ENCODE data around the gene CYP24A1.

CYP24A1 gene

DNA sequence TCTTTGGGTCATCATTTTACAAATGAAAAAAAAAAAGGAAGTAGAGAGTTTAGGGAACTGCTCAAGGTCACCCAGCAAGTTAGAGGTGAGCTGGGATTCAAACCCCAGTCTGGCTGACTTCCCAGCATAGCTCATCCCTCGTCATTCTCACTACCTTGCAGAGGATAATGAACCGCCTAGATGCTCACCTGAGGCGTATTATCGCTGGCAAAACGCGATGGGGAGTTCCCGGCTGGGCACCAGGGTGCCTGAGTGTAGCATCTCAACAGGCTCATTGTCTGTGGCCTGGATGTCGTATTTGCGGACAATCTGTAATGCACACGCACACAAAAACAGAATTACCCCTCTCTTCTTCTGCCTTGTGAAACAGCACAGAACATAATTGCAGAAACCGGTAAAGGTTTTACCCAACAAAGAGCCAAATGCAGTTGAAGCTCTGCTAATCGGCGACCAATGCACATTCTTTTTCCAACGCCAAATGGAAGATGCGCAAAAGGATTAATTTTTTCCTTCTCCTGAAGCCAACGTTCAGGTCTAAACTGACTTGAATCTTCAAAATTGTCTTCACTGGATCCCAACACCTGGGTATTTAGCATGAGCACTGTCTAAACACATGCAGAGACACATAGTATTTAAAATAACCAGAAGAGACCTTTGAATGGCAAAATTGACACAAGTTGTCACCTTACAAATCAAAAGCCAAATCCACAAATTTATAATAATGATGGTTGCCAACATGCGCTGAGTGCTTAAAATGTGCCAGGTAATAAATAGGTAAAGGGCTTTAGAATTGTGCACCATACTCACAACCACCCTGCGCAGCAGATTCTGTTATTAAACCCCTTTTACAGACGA, 16.6 kb downstream of the CYP24A1 start:
- DNase-seq (ENCODE audit: low read depth in 2 of 2) = no peak

DNA sequence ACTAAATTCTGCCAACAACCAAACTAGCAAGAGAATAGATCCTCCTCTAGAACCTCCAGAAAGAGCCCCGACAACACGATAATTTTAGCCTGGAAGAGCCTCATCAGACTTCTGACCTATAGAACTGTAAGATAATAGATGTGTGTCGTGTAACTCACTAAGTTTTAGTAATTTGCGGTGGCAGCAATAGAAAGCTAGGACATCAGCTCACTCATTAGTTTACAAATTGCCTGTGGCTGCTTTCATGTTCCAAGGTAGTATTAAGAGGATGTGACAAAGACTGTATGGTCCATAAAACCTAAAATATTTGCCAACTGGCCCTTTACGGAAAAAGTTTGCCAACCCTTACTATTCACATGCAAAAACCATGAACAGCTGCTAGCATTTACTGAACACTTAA, 17.3 kb downstream of the CYP24A1 start:
- DNase-seq (ENCODE audit: low read depth in 2 of 2) = no peak

DNA sequence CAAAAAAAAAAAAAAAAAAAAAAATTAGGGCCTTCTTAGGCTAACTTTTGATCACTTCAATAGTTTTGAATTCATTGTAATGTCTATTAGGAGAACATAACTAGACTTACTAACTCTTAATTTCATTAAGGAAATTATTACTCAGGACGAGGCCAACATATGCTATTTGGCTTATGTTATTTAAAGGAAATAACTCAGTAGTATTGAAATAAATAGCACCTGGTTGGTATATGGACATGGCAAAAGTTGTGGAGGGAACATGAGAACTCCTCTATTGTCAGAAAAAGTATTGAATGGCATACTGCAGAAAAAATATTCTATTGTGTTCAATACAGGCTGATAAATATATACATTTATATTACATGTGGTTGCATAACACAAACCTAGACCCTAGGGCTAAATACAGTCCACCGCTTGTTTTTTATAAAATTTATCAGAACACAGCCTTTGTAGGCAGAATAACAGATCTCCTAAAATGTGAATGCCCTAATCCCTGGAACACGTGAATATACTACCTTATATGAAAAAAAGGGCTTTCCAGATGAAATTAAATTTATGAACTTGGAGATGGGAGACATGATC, 18.0 kb downstream of the CYP24A1 start:
- DNase-seq (ENCODE audit: low read depth in 2 of 2) = no peak

DNA sequence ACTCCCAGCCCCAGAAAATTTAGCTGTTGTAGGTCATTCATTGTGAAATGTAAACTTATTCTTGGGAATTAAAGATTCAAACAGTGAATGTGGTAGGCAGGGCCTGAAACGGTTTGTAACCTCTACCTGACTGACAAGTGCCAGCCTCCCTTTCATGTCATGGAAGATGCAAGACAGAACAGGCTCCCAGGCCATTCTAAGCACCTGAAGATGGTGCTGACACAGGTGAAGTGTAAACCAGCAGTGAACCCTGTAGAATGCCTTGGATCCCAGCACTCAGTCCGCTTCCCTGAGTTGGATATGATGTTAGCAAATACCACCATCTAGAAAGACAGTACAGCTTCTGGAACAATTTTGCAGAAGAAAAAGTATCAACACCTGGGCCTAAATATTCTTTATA, 19.3 kb downstream of the CYP24A1 start:
- no peak for DNase-seq (ENCODE audit: low read depth in 2 of 2)

DNA sequence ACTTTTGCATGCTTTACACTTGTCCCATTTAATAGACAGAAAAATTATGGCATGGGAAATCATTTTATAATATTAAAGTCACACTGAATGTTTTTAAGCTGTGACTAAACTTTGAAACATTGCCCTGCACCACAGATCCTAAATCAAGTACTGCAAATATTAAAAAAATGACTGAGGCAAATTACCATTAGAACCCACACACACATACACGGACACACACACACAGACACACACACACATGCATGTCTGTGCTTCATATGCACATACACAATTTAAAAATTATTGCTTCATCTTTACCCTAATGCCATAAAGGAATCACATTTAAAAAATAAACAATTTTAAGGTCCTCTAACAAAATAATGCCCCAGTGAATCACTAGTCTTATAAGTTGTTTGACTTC, 19.9 kb downstream of the CYP24A1 start:
- DNase-seq (ENCODE audit: low read depth in 2 of 2) = no peak

DNA sequence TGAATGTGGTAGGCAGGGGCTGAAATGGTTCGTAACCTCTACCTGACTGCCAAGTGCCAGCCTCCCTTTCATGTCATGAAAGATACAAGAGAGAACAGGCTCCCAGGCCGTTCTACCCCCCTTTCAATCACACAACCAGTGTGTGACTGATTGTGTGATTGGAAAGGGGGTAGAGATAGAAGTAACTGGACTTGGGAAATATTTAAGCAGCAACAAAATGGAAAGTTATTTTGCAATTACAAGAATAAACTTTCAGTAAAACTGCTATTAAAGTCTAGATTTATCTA, 20.8 kb downstream of the CYP24A1 start:
- DNase-seq (ENCODE audit: low read depth in 2 of 2) = no peak

DNA sequence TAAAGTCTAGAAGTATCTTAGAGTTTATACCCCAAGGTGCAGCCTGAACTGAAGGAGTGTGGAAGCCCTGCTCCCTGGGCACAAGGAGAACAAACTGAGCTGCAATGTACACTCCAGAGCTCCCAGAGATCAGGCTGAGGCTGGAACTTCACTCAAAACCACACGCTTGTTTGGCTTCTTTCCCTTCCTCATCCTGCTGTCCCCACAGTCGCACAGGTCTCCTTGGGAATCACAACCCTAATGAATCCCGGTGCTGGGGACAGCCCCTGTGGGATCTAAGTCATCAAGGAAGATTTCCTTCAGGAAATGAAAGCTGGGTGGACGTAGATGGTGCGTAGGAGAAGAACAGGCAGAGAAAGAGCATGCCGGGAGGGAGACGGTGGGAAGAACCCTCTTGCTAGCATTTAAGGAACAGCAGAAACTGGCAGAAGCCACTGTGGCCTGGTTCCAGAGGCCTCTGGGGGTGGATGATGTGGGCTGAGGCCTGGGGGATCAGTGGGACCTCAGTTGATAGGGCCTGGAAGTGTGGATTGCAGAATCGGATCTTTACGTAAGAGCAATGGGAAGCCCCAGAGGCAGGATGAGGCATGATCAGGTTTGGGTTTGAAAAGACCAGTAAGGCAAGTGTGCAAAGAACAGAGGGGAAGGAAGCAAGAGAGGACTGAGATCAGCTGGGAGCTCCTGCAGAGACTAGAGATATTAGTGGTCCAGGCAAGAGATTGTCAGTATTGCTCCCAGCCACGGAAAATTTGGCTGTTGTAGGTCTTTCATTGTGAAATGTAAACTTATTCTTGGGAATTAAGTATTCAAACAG, 21.4 kb downstream of the CYP24A1 start:
- DNase-seq (ENCODE audit: low read depth in 2 of 2) = no peak

DNA sequence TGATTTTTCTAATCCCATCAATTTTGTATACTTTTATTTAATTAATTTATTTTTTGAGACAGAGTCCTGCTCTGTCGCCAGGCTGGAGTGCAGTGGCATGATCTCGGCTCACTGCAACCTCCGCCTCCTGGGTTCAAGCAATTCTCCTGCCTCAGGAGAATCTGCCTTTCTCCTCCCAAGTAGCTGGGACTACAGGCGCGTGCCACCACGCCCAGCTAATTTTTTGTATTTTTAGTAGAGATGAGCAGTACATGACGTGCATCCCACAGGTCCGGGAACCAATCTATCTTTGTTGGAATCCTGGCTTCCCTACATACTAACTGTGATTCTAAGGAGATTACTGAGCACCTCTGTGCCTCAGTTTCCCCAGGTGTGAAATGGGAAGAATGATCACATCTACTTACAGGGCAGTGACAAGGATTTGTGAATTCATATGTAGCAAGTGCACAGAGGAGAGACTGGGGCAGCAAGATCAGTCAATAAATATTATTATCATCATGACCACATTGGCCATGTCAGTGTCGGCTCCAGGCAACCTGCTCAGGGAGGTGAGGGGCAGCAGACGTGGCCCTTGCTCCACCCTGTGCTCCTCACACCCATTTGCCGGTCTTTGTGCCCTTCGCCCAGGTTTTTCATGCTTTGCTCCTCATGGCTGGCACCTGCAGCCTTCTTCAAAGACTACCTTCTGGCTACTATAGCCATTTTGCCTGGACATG, 22.1 kb downstream of the CYP24A1 start:
- no peak for DNase-seq (ENCODE audit: low read depth in 2 of 2)

DNA sequence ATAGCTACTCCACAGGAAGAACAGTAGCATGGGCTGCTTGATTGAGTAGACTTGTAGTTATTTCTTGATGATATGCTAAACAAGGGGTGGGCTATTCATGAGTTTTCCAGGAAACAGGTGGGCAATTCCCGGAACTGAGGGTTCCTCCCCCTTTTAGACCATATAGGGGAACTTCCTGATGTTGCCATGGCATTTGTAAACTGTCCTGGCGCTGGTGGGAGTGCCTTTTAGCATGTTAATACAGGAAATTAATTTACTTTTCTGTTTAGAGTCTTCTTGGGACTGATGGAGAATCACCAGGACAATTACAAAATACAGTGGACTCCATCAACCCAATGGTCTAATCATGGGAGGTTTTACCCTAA, 22.7 kb downstream of the CYP24A1 start:
- no peak for DNase-seq (ENCODE audit: low read depth in 2 of 2)

DNA sequence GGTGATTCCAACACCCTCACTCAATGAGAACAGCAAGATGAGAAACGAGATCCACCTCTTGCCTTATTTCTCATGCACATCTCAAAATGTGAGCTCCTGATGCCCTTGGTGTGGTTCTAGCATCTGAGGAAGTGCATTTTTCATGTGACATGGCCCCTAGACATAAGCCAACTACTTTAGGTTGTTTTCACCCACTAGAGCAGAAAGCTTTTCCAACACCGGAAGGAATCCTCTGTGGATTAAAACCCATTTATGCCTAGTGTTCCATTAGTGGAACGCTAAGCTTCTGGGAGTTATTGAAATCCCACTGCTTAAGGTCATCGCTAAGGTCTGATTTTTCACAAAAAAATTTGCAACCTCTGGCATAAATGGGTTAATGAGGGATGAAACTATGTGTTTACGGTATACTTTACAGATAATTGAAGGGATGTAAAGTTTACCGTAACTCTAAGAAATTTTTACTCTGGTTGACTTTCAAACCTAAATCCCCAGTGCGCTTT, 24.0 kb downstream of the CYP24A1 start:
- no peak for DNase-seq (ENCODE audit: low read depth in 2 of 2)

DNA sequence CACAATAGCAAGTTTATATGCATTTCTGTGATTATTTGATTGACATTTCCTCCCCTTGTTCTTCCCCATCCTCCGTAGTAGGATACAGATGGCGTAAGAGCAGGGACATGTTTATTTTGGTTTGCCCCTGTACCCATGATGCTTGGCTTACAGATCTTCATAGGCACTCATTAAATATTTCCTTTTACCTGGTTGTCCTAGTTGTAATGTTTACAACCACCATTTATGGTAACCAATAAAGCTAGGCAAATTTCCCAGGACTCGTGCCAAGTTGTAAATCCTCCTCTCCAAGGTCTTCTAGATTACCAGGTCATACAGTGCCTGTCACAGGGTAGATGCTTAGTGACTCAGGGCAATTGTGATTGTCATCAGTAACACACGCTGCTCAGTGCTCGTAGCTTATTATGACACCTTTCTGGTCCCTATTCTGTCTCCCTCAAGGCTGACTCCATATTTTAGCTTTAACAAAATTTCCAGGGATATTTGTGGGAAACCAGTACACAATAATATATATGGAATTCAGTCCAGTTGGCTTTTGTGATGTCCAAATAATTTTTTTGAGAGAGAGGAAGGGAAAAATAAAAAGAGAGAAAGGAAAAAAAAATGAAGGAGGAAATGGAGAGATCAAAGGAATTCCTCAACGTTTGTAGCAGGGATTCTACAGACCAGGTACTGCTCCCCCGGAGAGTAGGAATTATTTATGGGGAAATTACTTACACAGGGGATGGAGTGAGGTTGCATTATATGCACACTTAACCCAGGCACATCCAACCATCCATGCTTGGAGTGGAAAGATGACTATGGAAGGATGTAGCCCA, 24.6 kb downstream of the CYP24A1 start:
- no peak for DNase-seq (ENCODE audit: low read depth in 2 of 2)

DNA sequence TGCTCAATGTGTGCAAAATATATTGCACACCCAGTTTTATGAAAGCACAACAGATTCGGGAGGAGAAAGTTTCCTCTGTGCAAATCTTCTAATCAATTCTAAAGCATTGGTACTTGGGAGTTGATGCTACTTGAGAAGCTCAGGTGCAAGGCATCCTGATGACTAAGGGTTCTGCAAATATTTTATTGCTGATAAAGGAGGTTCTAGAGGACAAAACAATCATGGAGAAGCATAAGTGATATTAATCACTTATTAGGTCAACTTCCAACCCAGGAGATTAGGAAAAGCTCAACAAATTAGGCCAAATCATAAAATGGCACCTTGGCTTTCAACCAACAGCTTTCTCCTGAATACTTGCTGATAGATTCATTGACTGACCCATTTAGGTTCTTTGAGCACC, 27.1 kb downstream of the CYP24A1 start:
- DNase-seq (ENCODE audit: low read depth in 2 of 2) = no peak

DNA sequence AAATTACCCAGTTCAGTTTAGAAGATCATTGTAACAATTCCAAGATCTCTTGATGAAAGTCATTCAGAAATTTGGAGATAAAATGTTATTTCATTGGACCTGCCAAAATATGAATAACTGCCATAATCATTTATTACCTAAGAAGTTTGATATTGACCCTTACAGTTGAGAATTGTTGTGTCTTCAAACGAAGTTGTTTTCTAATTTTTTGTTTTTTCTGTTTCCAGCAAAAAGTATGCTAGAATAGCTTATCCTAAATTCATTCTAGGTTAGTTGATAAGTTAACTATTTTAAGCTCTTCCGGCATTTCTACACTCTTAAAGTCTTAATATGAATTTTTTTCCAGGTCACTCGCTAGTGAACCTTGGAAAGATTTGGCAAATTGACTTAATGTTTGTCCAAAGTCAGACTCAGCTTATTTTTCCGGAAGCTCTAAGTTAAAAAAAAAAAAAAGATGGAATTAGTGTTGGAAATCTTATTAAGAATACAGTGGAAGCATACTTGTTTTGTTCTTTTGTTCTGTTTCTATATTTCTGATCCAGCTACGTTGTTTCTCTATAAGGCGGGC, 28.9 kb downstream of the CYP24A1 start:
- DNase-seq (ENCODE audit: low read depth in 2 of 2) = no peak

DNA sequence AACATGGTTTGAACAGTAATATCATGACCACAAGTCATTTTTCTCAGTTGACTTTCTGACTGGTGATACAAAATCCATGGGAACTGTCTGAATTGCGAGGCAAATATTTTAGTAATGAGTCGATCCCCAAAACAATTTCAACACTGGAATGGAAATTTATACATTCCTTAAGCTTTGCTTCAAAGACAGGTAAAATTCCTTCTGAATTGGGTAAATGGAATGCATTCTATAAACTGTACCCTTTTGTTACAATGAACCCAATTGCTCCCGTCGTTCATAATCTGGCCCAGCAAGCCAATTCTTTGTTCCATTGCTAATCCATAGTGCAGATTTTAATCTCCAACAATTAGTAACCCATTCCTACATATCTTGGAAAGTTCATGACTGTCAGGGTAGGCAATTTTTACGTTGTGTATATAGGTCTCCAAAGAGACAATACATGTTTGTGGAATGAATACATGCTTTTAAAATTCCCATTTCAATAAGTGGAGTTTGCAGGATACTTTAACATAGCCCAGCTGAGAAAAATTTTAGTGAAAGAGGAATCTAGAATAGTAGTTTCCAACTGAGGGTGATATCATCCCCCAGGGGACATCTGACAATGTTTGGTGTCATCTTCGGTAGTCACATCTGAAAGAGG, 32.7 kb downstream of the CYP24A1 start:
- DNase-seq (ENCODE audit: low read depth in 2 of 2) = peak; percentile 55 to 61

DNA sequence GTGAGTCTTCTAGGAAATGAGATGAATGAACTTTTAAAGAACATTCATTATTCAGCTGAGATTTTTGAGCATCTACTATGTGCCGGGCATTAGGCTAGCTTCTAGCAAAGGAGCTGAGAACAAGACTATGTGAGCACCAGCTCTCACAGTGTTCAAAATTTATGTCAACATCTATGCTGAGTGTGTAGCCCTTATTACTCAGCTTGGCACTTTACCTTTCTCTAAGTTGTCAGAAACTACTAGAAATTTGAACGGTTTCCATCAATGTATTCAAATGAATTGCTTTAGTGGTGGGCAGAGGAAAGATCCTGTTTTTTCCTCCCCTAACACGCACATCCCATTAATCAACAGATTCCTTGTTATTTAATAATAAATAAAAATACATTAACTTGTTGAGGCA, 33.3 kb downstream of the CYP24A1 start:
- DNase-seq (ENCODE audit: low read depth in 2 of 2) = no peak

DNA sequence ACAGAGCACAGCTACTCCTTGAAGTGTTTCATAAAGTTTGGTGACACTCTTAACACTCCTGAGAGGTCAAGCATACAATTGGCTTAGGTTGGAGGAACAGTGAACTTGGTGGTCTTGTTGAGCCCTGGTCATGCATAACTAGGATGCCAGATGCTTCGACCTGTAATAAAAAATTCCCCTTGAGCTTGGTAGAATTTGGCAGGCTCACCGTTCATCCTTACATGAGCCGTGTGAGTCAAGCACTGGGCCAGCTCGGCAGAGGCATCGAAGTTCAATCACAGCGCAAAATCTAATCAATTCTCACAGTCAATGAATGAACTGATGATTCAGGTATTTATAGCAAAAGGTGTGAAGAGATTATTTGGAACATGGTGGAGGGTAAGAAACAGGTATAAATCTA, 33.7 kb downstream of the CYP24A1 start:
- DNase-seq (ENCODE audit: low read depth in 2 of 2) = no peak

DNA sequence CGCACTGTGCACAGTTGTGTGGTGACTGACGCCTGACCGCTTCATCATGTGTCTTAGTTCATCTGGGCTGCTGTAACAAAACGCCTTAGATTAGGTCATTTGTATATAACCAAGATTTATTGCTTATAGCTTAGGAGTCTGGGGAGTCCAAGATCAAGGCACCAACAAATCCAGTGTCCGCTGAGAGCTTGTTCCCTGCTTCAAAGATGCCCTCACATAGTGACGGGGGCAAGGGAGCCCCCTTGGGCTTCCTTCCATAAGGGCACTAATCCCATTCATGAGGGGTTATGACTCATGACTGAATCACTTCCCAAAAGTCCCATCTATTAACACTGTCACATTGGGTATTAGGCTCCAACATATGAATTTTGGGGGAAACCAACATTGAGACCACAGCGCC, 34.6 kb downstream of the CYP24A1 start:
- DNase-seq (ENCODE audit: low read depth in 2 of 2) = no peak

DNA sequence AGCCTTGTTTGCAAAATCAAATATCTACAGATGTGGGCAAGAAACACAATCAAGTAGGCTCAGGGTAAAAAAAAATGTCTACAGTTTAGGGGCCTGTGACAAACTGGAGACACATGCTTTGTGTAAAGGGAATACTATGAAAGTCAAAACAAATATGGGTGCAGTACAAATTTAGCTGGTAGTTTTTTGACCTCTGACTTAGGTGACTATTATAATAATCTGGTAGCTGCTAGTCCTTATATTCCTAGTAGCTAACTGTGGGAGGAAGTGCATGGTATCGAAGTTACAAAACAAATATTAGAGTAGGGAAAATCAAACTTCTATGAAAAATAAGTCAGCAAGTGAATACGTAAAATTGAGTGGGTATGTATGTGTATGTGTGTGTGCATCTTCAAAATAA, 35.4 kb downstream of the CYP24A1 start:
- DNase-seq (ENCODE audit: low read depth in 2 of 2) = no peak

DNA sequence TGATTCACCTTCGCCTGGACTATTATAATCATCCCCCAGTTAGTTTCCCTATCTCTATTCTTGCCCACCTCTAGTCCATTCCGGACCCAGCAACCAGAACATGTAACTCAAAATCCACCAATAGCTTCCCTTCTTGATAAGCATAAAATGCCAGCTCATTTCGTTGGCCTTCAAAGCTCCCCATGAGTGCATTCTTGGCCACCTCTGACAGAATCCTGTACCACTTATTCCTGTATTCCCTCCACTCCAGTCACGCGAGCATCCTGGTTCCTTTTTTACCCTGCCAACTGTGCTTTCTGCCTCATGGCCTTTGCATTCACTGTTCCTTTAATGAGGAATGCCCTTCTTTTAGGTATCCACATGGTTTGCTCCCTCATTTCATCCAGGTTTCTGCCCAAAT, 36.7 kb downstream of the CYP24A1 start:
- no peak for DNase-seq (ENCODE audit: low read depth in 2 of 2)

DNA sequence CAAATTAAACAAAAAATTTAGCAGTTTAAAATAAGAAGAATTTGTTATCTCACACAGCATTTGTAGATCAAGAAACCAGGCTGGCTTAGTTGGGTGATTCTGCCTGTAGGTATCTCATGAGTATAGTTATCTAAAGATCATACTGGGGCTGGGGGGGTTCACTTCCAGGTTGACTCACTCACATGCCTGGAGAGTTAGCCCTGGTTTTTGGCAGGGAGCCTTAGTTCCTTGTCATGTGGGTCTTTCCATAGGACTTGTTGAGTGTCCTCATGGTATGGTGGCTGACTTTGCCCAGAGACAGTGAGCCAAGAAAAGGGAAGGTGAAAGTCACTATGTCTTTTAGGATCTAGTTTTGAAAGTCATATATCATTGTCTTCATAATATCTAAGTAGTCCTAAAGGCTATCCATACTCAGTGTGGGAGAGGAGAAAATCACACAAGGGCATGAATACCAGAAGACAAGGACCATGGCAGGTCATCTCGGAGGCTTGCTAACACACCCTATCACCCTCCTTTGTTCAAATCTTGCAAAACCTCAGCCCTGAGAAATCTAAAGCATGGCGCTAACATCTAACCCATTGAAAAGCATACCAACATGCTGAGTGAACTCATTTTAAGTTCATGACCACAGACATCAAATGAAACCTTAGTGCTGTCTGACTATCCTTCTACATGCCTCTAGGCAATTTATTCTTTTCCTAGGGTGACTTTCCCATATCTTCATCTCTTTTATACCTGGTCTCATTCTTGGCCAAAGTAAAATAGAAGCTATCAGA, 39.2 kb downstream of the CYP24A1 start:
- peak in 1 of 2 experiments; percentile 36 for DNase-seq (ENCODE audit: low read depth in 2 of 2)

Data from fibroblast of skin of left quadriceps (primary cell).